Measurements from ENCODE around the gene TSPAN14. TPM values are rescaled to one million over a fixed set of nuclear protein-coding genes. Genes with fewer than 3 reads are reported as not detected.

The TSPAN14 gene
- total and polyA plus RNA-seq, 10 of the 15 experiments (the other 5 are each of a cell fraction or from before 2014, with no cell fraction given) = 2.5 to 31.7 (median 17.9) TPM

DNA sequence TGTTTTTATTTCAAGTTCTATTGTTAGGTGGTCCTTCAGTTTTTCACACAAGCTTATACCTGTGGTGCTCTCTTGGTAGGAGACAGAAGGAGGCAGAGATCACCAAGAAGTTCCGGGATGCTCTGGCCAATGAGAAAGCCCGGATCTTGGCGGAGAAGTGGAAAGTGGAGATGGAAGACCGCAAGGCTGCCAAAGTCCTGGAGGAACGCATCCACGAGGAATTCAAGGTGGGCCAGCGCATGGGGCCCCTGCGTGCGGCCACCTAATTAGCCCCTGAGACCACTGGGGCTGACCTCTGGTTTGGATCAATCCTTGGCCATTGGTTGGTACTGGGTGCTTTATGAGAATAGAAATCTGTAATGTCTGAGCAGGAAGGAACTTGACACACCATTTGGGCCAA, 117.2 kb downstream of the TSPAN14 start (continued):
- TF ChIP-seq, protein P1, sequence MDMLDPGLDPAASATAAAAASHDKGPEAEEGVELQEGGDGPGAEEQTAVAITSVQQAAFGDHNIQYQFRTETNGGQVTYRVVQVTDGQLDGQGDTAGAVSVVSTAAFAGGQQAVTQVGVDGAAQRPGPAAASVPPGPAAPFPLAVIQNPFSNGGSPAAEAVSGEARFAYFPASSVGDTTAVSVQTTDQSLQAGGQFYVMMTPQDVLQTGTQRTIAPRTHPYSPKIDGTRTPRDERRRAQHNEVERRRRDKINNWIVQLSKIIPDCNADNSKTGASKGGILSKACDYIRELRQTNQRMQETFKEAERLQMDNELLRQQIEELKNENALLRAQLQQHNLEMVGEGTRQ (IDR thresholded peaks at IDR 0.05; ENCODE audit: borderline replicate concordance, low read depth, low read length) = no peak

DNA sequence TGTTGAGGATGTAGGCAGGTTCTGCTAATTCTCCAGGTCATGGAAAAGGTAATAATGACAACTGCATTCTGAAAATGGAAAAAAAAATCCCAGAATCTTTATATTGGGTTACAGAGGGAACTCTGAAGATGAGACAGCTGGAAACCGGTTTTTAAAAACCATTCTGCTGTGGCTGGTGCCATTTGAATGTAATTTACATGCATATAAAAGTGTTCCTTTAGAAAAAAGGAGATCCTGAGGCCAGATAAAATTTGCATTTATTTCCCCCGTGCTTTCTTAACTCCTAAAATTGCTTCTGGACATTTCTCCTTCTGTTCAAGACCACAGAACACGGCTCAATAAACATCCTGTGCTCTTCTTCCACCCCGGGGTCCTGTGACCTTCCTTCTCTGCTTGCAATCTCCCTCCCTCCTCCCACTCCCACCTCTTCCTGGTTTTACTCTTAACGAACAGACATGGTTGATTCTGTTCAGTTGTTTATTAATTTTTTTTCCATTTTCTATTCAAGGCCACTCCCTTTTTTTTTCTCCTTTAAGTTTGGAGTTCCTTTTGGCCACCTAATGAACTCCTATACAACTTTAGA, 125.2 kb downstream of the TSPAN14 start:
- H3K9me3 ChIP-seq (replicated peaks; ENCODE audit: control insufficient read depth, insufficient read depth, low read length) = no peaks in the 10 kb centered on the region; the same call in 2 of the 3 replicates
- no peak overlapping the region for H3K4me3 ChIP-seq
- intact Hi-C loops (cut with micrococcal nuclease; ENCODE audit: unreplicated experiment) (no loop called here), in situ Hi-C loops (cut with MboI) (no loop called here)
- no peaks in the 10 kb centered on the region for H3K36me3 ChIP-seq (ENCODE audit: control insufficient read depth in 2 of 2, insufficient read depth in 2 of 2, low read length in 1 of 2)
- SMC1A ChIA-PET (ENCODE audit: uncharacterized antibody, unreplicated experiment) = interaction anchor here (1.0 to 1.2 kb wide), 4 partner anchors 10 to 135 kb away, joined by 3 to 6 read pairs (median 3); no protein-coding TSS in a partner anchor
- H3K4me1 ChIP-seq (ENCODE audit: control insufficient read depth, insufficient read depth, low read length) = peaks cover 2% of the 10 kb centered on the region; the same call in 1 of the 2 replicates
- FAIRE-seq (no peak), ATAC-seq (no peak), DNase-seq (ENCODE audit: low read depth, low spot score) (no peak)
- H3K9ac ChIP-seq (ENCODE audit: control insufficient read depth, insufficient read depth, low read length) = no peak overlapping the region
- CTCF ChIA-PET = no interaction called here
- H3K79me2 ChIP-seq (ENCODE audit: control insufficient read depth, insufficient read depth, low read length) = no peaks in the 10 kb centered on the region
- H3K27ac ChIP-seq (ENCODE audit: control insufficient read depth, insufficient read depth) = no peak overlapping the region
- no peak overlapping the region for H3K4me2 ChIP-seq (ENCODE audit: control insufficient read depth, insufficient read depth)
- WGBS (ENCODE audit: insufficient coverage, insufficient replicate concordance, low lambda C conversion rate, missing lambda C conversion rate) = 1% methylated on average over 5 of the region's 5 CpGs
- no peaks in the 10 kb centered on the region for H3K27me3 ChIP-seq (replicated peaks in 1 of 2; ENCODE audit: control insufficient read depth in 2 of 2, insufficient read depth in 2 of 2, low read length in 1 of 2)
- H4K20me1 ChIP-seq (ENCODE audit: control insufficient read depth, insufficient read depth) = no peaks in the 10 kb centered on the region
- POLR2A ChIA-PET = interaction anchor here (0.6 kb wide), 1 partner anchor 182 kb away, joined by 6 read pairs; no protein-coding TSS in a partner anchor
- H2AFZ ChIP-seq (ENCODE audit: control insufficient read depth, low read depth, low read length) = no peak overlapping the region
- no TSS peak for BruUV-seq (replicated peaks)
- RAD21 ChIA-PET (ENCODE audit: unreplicated experiment) = no interaction called here
- TF ChIP-seq SPI1 (IDR thresholded peaks at IDR 0.05; ENCODE audit: borderline replicate concordance, insufficient read depth, low read depth, low read length) (no peak), NFXL1 (IDR thresholded peaks at IDR 0.05; ENCODE audit: borderline replicate concordance) (no peak), IRF4 (IDR thresholded peaks at IDR 0.05; ENCODE audit: low read depth, low read length) (no peak), ZNF274 (IDR thresholded peaks at IDR 0.05; ENCODE audit: insufficient read depth, insufficient read length) (no peak), IKZF1 (conservative IDR thresholded peaks at IDR 0.05) (no peak), ZNF384 (IDR thresholded peaks at IDR 0.05; ENCODE audit: borderline replicate concordance, low read depth, low read length) (no peak), STAT1 (conservative IDR thresholded peaks at IDR 0.05) (no peak), RFX5 (IDR thresholded peaks at IDR 0.05; ENCODE audit: low read depth, low read length) (no peak), NFYA (IDR thresholded peaks at IDR 0.05; ENCODE audit: borderline replicate concordance, low read depth, low read length) (no peak)
- TF ChIP-seq, protein P2, sequence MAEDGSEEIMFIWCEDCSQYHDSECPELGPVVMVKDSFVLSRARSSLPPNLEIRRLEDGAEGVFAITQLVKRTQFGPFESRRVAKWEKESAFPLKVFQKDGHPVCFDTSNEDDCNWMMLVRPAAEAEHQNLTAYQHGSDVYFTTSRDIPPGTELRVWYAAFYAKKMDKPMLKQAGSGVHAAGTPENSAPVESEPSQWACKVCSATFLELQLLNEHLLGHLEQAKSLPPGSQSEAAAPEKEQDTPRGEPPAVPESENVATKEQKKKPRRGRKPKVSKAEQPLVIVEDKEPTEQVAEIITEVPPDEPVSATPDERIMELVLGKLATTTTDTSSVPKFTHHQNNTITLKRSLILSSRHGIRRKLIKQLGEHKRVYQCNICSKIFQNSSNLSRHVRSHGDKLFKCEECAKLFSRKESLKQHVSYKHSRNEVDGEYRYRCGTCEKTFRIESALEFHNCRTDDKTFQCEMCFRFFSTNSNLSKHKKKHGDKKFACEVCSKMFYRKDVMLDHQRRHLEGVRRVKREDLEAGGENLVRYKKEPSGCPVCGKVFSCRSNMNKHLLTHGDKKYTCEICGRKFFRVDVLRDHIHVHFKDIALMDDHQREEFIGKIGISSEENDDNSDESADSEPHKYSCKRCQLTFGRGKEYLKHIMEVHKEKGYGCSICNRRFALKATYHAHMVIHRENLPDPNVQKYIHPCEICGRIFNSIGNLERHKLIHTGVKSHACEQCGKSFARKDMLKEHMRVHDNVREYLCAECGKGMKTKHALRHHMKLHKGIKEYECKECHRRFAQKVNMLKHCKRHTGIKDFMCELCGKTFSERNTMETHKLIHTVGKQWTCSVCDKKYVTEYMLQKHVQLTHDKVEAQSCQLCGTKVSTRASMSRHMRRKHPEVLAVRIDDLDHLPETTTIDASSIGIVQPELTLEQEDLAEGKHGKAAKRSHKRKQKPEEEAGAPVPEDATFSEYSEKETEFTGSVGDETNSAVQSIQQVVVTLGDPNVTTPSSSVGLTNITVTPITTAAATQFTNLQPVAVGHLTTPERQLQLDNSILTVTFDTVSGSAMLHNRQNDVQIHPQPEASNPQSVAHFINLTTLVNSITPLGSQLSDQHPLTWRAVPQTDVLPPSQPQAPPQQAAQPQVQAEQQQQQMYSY (CRISPR knock-in tag; IDR thresholded peaks at IDR 0.05) = no peak
- TF ChIP-seq, protein P3, sequence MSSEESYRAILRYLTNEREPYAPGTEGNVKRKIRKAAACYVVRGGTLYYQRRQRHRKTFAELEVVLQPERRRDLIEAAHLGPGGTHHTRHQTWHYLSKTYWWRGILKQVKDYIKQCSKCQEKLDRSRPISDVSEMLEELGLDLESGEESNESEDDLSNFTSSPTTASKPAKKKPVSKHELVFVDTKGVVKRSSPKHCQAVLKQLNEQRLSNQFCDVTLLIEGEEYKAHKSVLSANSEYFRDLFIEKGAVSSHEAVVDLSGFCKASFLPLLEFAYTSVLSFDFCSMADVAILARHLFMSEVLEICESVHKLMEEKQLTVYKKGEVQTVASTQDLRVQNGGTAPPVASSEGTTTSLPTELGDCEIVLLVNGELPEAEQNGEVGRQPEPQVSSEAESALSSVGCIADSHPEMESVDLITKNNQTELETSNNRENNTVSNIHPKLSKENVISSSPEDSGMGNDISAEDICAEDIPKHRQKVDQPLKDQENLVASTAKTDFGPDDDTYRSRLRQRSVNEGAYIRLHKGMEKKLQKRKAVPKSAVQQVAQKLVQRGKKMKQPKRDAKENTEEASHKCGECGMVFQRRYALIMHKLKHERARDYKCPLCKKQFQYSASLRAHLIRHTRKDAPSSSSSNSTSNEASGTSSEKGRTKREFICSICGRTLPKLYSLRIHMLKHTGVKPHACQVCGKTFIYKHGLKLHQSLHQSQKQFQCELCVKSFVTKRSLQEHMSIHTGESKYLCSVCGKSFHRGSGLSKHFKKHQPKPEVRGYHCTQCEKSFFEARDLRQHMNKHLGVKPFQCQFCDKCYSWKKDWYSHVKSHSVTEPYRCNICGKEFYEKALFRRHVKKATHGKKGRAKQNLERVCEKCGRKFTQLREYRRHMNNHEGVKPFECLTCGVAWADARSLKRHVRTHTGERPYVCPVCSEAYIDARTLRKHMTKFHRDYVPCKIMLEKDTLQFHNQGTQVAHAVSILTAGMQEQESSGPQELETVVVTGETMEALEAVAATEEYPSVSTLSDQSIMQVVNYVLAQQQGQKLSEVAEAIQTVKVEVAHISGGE (CRISPR knock-in tag; IDR thresholded peaks at IDR 0.05) = no peak
- TF ChIP-seq, protein P4, sequence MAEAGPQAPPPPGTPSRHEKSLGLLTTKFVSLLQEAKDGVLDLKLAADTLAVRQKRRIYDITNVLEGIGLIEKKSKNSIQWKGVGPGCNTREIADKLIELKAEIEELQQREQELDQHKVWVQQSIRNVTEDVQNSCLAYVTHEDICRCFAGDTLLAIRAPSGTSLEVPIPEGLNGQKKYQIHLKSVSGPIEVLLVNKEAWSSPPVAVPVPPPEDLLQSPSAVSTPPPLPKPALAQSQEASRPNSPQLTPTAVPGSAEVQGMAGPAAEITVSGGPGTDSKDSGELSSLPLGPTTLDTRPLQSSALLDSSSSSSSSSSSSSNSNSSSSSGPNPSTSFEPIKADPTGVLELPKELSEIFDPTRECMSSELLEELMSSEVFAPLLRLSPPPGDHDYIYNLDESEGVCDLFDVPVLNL (IDR thresholded peaks at IDR 0.05; ENCODE audit: low read depth, low read length) = no peak
